Measurements from ENCODE around the gene DLGAP1.
"Not testable (repeated sequence)": the region's sequence is repeated elsewhere in the genome, so short reads cannot be mapped to it uniquely, and the experiment has no call there.

DLGAP1 gene

DNA sequence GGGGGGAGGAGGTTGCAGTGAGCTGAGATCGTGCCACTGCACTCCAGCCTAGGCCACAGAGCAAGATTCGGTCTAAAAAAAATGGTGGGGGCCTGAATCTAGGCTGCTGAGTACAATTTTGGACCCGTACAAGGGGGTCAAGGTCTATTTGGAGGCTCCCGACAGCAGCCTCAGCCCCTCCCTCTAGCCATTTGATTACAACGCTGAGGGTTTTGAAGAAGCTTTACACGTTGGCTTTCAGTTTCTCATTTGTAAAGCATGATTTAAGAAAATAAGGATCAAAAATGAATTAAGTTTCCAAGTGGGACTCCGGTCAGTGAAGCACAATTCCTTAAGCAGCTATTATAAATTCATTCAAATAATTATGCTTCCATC lies 871.2 kb downstream of the DLGAP1 start:
- DNase-seq (ENCODE audit: low spot score): no peak

DNA sequence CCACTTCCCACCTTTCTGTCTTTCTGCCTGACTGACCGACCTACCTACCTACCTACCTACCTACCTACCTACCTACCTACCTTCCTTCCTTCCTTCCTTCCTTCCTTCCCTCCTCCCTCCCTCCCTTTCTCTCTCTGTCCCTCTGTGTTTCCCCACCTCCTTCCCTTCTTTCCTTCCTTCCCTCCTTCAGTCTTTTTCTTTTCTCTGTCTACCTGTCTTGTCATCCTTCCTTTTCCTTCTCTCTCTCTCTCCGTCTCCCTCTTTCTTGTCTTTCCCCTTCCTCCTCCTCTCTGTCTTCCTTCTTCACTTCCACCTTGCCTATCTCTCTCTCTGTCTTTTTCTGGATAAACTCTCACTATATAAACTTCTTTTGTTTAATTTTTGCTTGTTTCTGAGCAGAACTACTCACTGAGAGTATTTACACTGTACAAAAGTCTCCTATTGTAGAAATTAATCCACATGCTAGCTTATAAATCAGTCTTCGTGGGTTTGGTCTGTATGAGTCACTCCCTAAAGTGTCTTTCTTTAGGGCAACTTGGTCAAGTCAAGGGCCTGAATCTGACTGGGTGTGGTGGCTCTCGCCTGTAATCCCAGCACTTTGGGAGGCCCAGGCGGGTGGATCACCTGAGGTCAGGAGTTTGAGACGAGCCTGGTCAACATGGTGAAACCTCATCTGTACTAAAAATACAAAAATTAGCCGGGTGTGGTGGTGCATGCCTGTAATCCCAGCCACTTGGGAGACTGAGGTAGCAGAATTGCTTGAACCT lies 871.8 kb downstream of the DLGAP1 start:
- DNase-seq (ENCODE audit: low spot score): not testable (repeated sequence)

DNA sequence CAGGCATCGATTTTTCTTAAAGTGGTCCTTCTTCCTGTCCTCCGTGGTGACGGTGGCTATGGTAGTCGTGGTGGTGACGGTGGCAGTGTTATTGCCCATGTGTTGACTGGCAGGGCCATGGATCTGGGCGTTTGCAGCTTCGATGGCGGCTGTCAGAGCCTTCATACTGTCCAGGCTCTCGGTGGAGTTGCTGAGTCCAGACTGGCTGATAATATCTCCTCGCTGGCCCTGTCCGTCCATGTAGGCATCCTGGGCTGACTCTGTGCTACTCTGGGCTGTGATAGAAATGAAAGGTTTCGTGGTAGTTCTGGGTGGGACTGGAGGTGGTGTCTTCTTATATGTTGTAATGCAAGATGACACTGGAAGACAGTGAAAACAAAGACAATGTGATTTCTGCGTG lies 873.2 kb downstream of the DLGAP1 start:
- DNase-seq (ENCODE audit: low spot score): no peak

DNA sequence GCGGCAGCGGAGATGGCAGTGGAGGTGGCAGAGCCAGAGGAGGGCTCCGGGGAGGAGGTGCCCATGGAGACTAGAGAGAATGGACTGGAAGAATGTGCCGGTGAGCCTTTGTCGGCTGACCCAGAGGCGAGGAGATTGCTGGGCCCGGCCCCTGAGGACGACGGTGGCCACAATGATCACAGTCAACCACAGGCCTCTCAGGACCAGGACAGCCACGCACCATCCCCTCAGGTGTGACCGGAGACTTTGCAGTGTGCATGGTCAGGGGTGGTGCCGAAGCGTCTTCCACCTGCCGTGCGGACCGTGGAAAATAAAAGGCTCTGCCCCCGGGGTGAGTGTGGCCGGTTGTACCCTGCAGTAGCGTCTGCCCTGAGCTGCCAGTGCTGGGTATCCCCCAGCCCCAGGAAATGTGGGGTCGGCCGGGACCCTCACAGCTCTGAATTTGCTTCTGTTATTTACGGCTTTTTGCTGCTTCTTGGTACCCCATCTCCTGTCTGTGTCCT lies 874.5 kb downstream of the DLGAP1 start:
- not testable (repeated sequence) for DNase-seq (ENCODE audit: low spot score)

DNA sequence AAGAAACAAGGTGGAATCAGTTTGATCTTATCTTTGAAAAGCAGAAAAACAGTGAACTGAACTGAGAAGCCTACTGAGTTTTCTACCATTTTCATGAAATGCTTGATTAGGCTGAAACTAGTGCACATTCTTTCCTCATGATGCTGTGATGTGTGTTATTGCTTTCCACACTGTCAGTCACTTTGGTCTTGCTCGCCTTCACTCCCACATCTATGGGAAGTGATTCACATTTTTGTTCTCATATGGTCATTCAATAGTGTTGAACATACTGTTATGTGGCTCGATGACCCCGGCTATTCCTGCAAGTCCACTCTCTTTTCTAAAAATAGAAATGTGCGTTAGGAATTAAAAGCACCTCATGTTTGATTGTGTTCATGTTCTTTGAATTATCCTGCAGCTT lies 875.4 kb downstream of the DLGAP1 start:
- no peak for DNase-seq (ENCODE audit: low spot score)

DNA sequence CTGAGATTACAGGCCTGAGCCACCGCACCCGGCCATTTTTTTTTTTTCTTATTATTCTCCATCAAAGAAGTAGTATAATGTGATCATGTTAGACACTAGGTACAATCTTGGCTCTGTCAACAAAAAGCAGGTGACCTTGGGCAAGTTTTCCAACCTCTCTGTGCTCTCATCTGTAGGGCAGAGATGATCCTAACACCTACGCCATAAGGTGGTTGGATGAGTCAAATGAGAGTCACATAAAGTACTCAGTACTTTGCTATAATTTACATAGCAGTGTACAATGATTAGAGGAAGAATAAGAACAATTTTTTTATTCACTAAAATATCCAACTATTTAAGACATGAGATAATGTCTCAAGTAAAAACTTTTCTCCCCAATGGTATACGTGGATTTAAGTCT lies 876.5 kb downstream of the DLGAP1 start:
- DNase-seq (ENCODE audit: low spot score): no peak

DNA sequence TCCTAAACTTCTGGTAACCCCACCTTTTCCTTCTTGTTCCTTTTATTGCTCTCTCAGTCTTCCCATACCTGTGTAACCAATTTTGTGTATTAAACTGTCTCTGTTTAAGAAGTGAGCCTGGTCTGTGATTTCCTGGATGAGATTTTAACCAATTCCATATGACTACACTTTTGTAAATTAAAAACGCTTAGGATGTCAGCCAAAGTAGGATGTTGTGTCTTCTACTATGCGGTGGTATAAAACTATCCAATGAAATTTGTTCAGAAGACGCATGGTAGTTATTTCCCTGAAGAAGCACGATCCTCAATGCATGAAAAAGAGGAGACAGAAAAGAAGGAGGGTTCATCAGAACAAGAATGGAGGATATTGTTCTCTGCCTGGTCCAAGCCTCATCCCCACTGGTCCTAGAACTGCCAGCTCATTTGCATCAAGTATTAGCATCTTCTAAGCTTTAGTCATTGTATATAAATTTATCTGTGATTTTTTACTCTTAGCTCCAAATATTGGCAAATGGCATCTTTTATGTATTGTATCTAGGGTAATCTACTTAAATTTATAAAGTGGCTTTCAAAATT lies 877.7 kb downstream of the DLGAP1 start:
- DNase-seq (ENCODE audit: low spot score): no peak

DNA sequence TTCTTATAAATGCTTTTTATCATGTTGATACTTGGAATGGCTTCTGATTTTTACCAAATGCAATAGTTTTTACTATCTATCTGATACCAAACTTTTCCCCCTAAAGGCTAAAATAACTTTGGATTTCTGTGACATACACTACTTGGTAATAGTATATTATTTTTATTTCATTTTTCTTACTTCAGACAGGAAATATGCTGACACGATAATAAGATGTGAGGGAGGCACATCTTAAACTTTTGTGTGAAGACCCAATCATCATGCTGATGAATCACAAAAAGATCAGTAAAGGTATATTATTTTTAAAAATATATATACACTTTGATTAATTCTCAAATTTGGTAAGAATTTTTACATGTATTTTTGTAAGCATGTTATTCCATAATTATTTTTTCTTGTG lies 882.3 kb downstream of the DLGAP1 start:
- no peak for DNase-seq (ENCODE audit: low spot score)

DNA sequence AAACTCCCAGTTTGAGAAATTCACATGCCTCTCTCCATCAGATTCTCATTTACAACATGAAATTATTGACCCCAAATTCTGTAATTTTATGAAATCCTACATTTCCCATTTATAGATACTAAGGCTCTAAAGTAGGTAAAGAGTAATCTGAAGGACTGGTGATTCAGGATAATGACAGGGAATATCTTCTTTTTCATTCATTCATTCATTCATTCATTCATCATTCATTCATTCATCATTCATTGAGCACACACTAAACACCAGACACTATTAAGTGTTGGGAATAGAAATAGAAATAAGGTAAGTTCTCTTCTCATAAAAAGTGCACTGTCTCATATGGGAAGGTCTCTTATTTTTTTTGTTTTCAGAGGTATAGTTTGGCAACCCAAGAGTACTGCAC lies 888.3 kb downstream of the DLGAP1 start:
- DNase-seq (ENCODE audit: low spot score): no peak

DNA sequence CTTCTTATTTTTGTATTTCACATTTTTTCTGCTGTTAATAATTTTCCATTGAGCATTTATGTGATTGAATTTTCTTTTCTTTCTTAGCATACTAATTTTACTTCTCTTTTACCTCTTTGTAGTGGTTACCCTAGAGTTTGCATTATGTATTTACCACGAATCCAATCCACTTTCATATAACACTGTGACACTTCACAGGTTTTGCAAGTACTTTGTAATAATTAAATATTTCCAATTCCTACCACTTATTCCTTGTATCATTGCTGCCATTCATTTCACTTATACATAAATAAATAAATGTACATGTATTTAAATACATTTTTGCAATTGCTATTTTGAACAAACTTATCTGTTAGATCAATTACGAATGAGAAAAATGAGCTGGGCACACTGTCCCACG lies 894.4 kb downstream of the DLGAP1 start:
- DNase-seq (ENCODE audit: low spot score): no peak

DNA sequence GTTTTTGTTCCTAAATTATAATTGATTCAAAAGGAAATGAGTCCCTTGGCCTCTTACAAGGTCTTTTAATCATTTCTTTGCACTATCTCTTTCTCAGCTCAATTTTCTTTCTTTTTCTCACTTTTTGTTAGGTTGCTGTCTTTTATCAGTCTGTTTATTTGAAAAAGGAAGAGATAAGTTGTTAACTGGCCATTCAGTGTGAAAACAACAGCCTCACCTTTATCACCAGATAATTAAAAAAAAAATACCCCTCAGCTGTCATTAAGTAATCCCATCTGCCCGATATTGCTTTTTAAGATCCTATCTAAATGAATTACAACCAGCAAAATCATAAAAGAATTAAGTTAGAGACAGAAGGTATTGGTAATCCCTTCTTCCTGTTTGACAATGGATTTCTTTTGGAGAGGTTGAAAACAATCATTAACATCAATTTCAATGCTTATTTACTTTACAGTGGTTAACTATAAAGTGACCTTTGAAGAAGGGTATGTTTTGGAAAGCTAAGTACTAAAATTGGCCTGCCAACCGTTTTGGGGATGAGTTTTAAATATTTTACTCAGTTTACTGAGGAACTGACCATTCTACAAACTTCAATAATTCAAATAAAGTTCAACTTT lies 900.2 kb downstream of the DLGAP1 start:
- DNase-seq (ENCODE audit: low spot score): no peak

DNA sequence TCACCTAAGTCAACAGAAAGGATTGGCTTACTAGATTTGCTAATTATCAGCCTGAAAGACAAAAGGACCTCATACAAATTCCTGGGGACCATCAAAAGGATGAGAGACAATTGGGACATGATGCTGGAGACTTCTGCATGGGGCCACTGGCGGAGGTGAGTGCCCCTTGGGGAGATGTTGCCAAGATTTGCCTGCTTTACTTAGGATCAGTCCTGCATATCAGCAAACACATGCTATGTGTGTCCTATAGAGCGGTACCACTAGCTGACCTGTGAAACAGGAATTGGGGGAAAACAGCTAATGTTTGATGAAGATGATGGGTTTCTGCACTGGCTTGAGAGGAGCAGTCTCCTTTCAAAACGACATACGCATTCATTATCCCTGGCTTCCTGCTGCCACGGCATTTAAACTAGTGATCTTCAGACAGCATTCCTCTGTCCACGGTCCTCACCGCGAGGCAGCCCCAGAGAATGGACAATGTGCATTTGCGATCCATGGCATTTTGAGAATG lies 901.0 kb downstream of the DLGAP1 start:
- DNase-seq (ENCODE audit: low spot score): no peak

DNA sequence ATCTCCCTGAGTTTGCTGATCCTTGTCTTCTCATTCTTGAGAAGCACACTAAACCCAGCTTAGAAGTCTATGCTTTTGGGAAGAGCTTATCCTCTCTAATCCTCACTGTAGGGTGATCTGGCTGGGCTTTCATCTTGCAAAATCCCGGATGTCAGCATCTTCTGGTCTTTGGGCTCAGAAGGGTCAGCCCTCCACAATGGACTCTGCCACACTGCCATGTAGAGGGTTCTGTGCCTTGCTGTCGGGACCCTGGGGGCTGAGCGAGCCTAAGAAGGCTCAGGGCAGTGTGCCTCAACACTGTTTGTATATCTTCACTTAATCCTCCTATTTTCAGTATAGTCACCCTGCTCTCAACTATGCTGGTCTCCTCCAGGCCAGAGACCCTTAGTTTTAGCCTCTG lies 902.8 kb downstream of the DLGAP1 start:
- no peak for DNase-seq (ENCODE audit: low spot score)

DNA sequence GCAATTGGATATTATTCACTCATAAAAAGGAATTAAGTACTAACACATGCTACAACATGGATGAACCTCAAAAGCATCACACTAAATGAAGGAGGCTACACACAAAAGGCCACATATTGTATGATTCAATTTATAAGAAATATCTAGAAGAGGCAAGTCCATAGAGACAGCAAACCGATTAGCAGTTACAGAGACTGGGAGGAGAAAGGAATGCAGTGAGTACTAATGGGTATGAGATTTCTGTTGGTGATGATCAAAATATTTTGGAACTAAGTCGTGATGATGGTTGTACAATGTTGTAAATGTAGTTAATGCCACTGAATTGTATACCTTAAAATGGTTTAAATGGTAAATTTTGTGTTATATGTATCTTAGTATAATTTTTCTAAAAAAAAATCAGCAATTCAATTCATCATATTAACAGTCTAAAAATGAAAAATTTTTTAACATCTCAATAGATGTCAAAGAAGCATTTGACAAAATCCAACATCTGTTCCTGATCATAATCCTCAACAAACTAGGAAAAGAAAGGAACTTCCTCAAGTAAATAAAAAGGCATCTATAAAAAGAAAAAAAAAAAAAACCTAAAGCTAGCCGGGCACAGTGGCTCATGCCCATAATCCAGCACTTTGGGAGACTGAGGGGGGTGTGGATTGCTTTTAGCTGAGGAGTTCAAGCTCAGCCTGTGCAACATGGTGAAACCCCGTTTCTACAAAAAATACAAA lies 907.1 kb downstream of the DLGAP1 start:
- no peak for DNase-seq (ENCODE audit: low spot score)

DNA sequence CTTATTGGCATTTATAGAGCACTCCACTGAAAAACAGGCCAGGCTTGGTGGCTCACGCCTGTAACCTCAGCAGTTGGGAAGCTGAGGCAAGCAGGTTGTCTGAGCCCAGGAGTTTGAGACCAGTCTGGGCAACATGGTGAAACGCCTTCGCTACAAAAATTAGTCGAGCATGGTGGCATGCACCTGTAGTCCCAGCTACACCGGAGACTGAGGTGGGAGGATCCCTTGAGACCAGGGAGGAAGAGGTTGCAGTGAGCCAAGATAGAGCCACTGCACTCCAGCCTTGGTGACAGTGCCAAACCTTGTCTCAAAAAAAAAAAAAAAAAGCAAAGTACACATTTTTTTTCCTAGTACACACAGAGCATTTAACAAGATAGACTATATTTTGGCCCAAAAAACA lies 909.0 kb downstream of the DLGAP1 start:
- no peak for DNase-seq (ENCODE audit: low spot score)

DNA sequence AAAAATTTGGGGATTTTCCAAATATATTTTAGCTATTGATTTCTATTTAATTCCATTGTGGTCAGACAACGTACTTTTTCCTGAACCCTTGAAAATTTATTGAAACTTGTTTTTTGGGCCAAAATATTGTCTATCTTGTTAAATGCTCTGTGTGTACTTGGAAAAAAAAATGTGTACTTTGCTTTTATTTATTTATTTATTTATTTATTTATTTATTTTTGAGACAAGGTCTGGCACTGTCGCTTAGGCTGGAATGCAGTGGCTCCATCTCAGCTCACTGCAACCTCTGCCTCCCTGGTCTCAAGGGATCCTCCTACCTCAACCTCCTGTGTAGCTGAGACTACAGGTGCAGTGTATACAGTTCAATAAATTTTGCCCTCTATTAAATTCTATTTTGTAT lies 910.6 kb downstream of the DLGAP1 start:
- no peak for DNase-seq (ENCODE audit: low spot score)

DNA sequence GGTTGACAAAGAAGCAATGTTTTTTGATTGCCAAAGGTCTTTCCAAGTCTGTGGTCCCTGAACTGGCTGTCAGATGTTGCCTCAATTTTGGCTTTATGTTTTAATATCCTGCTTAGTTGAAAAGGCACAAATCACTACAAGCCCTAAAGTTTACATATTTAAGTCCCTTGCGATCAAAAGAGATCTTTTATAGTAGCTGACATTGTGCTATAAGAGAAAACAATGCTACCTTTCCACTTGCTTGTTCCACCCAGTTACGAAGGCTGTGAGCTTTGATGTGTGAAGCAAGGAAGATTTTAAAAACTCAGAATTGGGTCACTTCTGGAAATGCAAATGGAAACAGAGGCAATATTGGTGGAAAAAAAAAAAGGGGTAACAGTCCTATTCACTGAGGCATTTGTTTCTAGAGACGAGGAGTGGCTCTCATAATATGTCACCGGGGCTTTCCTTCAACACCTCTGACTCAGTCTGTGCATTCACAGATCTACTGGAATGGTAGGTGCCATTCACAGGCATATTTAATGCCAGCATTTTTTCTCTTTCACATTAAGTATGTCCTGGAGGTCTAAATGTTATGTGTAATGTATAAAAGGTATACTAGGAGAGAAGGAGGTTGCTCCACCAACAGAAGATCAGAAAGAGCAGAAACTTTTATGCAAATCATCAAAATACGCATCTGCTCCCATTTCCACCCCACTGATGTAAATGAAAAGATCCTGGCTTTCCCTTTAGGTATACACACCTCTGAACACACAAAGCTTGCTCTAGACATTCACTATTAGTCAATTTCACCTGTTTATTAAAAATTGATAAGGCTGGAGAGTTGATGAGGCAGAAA lies 913.3 kb downstream of the DLGAP1 start:
- no peak for DNase-seq (ENCODE audit: low spot score)

DNA sequence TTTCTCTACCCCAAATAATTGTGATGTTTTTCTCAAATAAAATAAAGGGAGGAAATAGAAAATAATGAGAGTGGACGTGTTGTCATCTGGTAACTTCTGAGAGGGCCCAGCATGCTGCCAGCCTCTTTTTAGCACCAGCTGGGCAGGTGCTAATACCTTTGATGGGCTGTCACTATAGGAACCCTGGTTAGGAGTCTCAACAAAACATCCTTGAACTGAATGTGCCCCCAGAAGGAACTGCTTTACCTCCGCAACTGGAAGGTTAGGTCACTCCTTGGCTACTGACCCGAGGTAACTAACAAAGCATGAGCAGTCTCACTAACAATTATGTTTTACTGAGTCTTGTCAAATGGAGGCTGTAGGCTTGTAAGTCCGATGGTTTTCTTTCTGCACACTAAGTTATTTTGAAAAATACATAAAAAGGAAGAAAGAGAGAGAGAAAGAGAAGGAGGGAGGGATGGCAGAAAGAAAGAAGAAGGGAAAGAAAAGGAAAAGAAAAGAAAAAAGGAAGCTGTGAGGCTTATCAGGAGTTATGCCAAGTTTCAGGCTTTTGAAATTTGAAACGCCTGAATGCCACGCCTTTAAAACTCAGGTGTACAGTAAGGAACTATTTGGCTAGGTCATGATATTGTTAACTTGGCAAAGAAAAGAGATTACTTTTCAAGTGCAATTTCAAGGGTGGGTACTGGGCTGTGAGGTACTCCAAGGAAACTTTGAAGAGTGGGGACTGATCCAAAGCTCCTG lies 914.1 kb downstream of the DLGAP1 start:
- DNase-seq (ENCODE audit: low spot score): no peak

DNA sequence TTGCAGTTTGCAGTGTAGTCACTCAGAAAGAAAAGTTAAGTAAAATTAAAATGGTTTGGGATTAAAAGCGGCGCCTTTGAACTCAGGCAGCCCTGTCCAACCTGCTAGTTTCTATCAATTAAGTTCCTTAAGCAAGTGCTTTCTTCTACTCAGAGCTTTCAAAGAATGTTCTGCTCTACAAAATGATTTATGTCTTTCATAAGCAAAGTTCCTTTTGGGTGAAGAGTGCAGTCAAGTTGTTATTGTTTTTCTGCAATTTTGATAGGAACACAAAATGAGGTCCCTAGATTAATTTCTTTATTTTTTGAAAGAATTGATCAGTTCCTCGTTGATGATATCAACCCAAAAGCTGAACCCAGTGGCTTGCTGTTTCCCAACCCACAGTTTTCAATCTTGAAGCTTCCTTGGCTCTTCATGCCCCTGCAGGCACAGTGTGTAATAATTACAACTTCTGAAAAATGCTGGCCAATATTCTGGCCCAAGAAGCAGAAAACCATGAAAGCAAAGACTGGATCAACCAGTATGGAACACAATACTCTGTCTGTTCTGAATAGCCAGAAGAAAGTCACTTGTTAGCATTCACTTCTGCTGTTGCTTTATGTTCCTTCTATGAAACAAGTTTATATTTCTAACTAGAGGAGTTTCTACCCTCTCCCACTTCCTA lies 916.0 kb downstream of the DLGAP1 start:
- DNase-seq (ENCODE audit: low spot score): no peak

DNA sequence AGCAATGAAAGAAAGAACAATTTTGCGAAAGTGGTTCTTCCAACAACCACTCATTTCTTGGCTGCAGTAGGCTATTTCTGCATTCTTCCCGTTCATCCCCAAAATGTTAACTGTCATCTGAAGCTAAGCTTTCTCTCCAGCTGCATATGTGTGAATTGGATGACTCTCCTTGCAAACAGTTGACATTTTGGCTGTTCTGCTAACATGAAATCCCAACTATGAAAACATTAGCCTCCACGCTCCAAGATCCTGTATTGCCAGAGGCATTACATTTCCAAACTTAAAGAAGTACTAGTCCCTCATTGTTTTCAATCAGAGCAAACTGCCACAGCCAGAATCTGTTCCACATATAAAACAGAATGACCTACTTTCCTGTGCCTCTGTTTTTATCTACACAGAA lies 916.7 kb downstream of the DLGAP1 start:
- DNase-seq (ENCODE audit: low spot score): no peak

Measured in HuH-7 (cell line).